Measurements from ENCODE around the gene OTOF.

The OTOF gene

GRCh38 chr2:26516246-26516645, 38.3 kb upstream of the OTOF start:
- WGBS, 2 experiments (ENCODE audit: insufficient coverage in 2 of 2) = 93 to 94% methylated on average over 9 of the region's 10 CpGs

GRCh38 chr2:26515771-26516170, 37.8 kb upstream of the OTOF start:
- Histone ChIP-seq H3K4me1 (ENCODE audit: control insufficient read depth, insufficient read depth, low read length, poor library complexity, severe bottlenecking) (no peaks in the 10 kb centered on the region), H3K27ac (ENCODE audit: low read depth, low read length, severe bottlenecking) (no peak overlapping the region), H3K9me3 (ENCODE audit: control insufficient read depth, low read length) (no peaks in the 10 kb centered on the region), H3K4me3 (ENCODE audit: extremely low read depth, insufficient read depth, low read length, poor library complexity, severe bottlenecking) (no peak overlapping the region), H3K36me3 (ENCODE audit: control insufficient read depth, insufficient read depth, low read length) (no peaks in the 10 kb centered on the region)
- 76 to 82% methylated on average over 4 of the region's 5 CpGs for whole genome bisulfite sequencing, 2 experiments (ENCODE audit: insufficient coverage in 2 of 2)

More at GRCh38 chr2:26516246-26516645, 38.3 kb upstream of the OTOF start:
- Histone ChIP-seq H3K4me3 (ENCODE audit: extremely low read depth, insufficient read depth, low read length, poor library complexity, severe bottlenecking) (no peak overlapping the region), H3K9me3 (ENCODE audit: control insufficient read depth, low read length) (no peaks in the 10 kb centered on the region), H3K4me1 (ENCODE audit: control insufficient read depth, insufficient read depth, low read length, poor library complexity, severe bottlenecking) (no peaks in the 10 kb centered on the region), H3K27ac (ENCODE audit: low read depth, low read length, severe bottlenecking) (no peak overlapping the region), H3K36me3 (ENCODE audit: control insufficient read depth, insufficient read depth, low read length) (no peaks in the 10 kb centered on the region)

DNA sequence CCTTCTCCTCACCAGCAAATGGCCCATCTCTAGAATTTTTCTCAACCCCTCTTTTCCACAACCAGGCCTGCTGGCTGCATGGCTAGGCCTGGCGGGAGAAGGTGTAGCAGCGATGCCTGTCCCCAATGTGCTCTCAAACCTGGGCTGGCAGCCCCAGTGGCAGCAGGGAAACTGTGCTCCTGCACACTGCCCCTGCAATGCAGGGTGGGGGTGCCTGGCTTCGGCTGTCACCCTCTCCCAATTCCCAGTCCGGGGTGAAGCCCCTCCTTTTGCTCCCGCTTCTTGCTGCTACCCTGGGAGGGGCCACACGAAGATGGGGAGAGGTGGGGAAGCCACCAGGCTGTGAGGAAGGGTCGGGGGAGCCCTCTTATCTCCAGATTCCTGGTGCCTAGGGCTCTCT, 36.1 kb upstream of the OTOF start:
- Histone ChIP-seq H3K4me1 (ENCODE audit: control insufficient read depth, insufficient read depth, low read length, poor library complexity, severe bottlenecking) (no peaks in the 10 kb centered on the region), H3K9me3 (ENCODE audit: control insufficient read depth, low read length) (no peaks in the 10 kb centered on the region), H3K27ac (ENCODE audit: low read depth, low read length, severe bottlenecking) (no peak overlapping the region), H3K4me3 (ENCODE audit: extremely low read depth, insufficient read depth, low read length, poor library complexity, severe bottlenecking) (no peak overlapping the region), H3K36me3 (ENCODE audit: control insufficient read depth, insufficient read depth, low read length) (no peaks in the 10 kb centered on the region)
- 83 to 88% methylated on average over 6 of the region's 7 CpGs for WGBS, 2 experiments (ENCODE audit: insufficient coverage in 2 of 2)

GRCh38 chr2:26513261-26513660, 35.3 kb upstream of the OTOF start:
- 81 to 93% methylated on average over 5 to 8 of the region's 9 CpGs for WGBS, 2 experiments (ENCODE audit: insufficient coverage in 2 of 2)
- Histone ChIP-seq H3K27ac (ENCODE audit: low read depth, low read length, severe bottlenecking) (no peak overlapping the region), H3K4me3 (ENCODE audit: extremely low read depth, insufficient read depth, low read length, poor library complexity, severe bottlenecking) (no peak overlapping the region), H3K4me1 (ENCODE audit: control insufficient read depth, insufficient read depth, low read length, poor library complexity, severe bottlenecking) (no peaks in the 10 kb centered on the region), H3K9me3 (ENCODE audit: control insufficient read depth, low read length) (no peaks in the 10 kb centered on the region), H3K36me3 (ENCODE audit: control insufficient read depth, insufficient read depth, low read length) (no peaks in the 10 kb centered on the region)

- Histone ChIP-seq H3K36me3 (ENCODE audit: control insufficient read depth, insufficient read depth, low read length) (no peaks in the 10 kb centered on the region), H3K27ac (ENCODE audit: low read depth, low read length, severe bottlenecking) (no peak overlapping the region), H3K4me3 (ENCODE audit: extremely low read depth, insufficient read depth, low read length, poor library complexity, severe bottlenecking) (no peak overlapping the region), H3K4me1 (ENCODE audit: control insufficient read depth, insufficient read depth, low read length, poor library complexity, severe bottlenecking) (no peaks in the 10 kb centered on the region), H3K9me3 (ENCODE audit: control insufficient read depth, low read length) (no peaks in the 10 kb centered on the region)
- 92 to 94% methylated on average over 7 of the region's 7 CpGs for WGBS, 2 experiments (ENCODE audit: insufficient coverage in 2 of 2)
These were observed 33.5 kb upstream of the OTOF start for GRCh38 chr2:26511466-26511865.

DNA sequence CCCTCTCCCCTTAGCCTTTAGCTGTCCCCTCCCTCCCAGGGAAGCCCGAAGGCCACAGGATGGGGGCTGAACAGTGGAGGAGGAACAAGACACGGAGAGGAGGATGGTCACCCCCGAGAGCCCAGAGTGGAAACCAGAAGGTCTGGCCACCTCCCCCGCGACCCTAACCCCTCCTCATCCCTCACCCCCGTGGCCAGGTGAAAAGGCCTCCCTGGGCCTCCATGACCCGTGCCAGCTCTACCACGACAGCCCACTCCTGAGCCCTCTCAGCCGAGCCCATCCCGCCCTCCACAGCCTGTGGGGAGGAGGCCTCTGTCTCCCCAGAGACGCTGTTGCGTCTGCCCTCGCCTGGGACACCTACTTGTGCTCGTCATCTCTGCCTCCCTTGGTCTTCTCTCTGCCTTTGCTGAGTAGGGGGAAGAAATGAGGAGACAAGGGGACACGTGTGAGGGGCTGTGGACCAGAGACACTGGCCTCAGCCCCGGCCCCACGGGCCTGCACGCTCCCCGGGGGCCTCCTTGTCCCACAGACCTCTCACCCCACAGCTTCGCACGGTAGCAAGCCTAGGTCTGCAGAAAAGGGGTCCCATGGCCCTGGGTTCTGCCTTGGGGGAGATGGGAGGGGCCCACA, 32.5 kb upstream of the OTOF start:
- 74 to 92% methylated on average over 5 to 19 of the region's 21 CpGs for WGBS, 2 experiments (ENCODE audit: insufficient coverage in 2 of 2)

GRCh38 chr2:26509141-26509540, 31.2 kb upstream of the OTOF start:
- Histone ChIP-seq H3K9me3 (ENCODE audit: control insufficient read depth, low read length) (no peaks in the 10 kb centered on the region), H3K36me3 (ENCODE audit: control insufficient read depth, insufficient read depth, low read length) (no peaks in the 10 kb centered on the region), H3K27ac (ENCODE audit: low read depth, low read length, severe bottlenecking) (no peak overlapping the region), H3K4me3 (ENCODE audit: extremely low read depth, insufficient read depth, low read length, poor library complexity, severe bottlenecking) (no peak overlapping the region), H3K4me1 (ENCODE audit: control insufficient read depth, insufficient read depth, low read length, poor library complexity, severe bottlenecking) (no peaks in the 10 kb centered on the region)
- 92 to 94% methylated on average over 5 to 6 of the region's 6 CpGs for WGBS, 2 experiments (ENCODE audit: insufficient coverage in 2 of 2)

More for the DNA sequence above, 32.5 kb upstream of the OTOF start:
- H3K36me3 ChIP-seq (ENCODE audit: control insufficient read depth, insufficient read depth, low read length) = no peaks in the 10 kb centered on the region
- H3K9me3 ChIP-seq (ENCODE audit: control insufficient read depth, low read length) = no peaks in the 10 kb centered on the region
- no peaks in the 10 kb centered on the region for H3K4me1 ChIP-seq (ENCODE audit: control insufficient read depth, insufficient read depth, low read length, poor library complexity, severe bottlenecking)
- no peak overlapping the region for H3K4me3 ChIP-seq (ENCODE audit: extremely low read depth, insufficient read depth, low read length, poor library complexity, severe bottlenecking)
- no peak overlapping the region for H3K27ac ChIP-seq (ENCODE audit: low read depth, low read length, severe bottlenecking)

DNA sequence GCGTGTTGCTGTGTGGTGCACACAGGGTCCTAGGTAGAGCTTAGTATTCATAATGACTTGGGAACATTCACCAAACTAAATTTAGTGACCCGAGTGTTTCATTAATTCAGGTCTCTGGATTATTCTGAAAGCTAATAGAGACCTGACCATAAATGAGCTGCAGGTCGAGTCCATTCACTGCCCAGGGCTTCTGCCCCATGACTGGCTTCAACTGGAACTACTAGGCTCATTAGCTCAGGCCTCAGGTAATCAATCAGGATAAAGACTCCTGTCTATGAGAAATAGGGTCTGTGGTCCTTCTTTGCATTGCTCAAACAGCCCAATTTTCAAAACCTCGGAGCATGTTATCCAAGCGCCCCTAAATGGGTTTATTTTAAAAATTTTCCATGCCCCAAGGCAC, 30.0 kb upstream of the OTOF start:
- no peaks in the 10 kb centered on the region for H3K9me3 ChIP-seq (ENCODE audit: control insufficient read depth, low read length)
- H3K4me3 ChIP-seq (ENCODE audit: extremely low read depth, insufficient read depth, low read length, poor library complexity, severe bottlenecking) = no peak overlapping the region
- no peak overlapping the region for H3K27ac ChIP-seq (ENCODE audit: low read depth, low read length, severe bottlenecking)
- 87 to 92% methylated on average over 2 to 4 of the region's 5 CpGs for WGBS, 2 experiments (ENCODE audit: insufficient coverage in 2 of 2)
- no peaks in the 10 kb centered on the region for H3K4me1 ChIP-seq (ENCODE audit: control insufficient read depth, insufficient read depth, low read length, poor library complexity, severe bottlenecking)
- H3K36me3 ChIP-seq (ENCODE audit: control insufficient read depth, insufficient read depth, low read length) = no peaks in the 10 kb centered on the region

- Histone ChIP-seq H3K4me1 (ENCODE audit: control insufficient read depth, insufficient read depth, low read length, poor library complexity, severe bottlenecking) (no peaks in the 10 kb centered on the region), H3K4me3 (ENCODE audit: extremely low read depth, insufficient read depth, low read length, poor library complexity, severe bottlenecking) (no peak overlapping the region)
These were observed 29.2 kb upstream of the OTOF start for GRCh38 chr2:26507088-26507487.

DNA sequence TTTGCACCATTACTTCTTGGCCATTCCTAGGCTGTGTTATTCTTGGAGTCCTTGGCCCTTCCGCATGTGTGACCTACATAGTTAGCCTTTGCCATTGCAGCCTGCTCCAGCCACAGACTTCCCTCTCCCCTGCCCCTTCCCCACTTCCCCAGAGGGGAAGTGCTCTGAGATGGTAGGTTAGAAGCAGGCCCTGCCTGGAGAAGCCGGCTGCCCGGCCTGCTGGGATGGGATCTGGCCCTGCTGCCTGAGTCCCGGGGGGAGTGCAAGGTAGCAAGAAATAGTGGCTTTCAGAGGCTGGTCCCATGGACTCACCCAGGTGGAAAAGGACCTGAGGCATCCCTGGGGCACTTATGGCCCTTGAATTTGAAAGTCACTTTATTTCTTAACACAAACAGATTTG, 28.4 kb upstream of the OTOF start:
- 73 to 100% methylated on average over 2 to 3 of the region's 4 CpGs for WGBS, 2 experiments (ENCODE audit: insufficient coverage in 2 of 2)
- Histone ChIP-seq H3K4me3 (ENCODE audit: extremely low read depth, insufficient read depth, low read length, poor library complexity, severe bottlenecking) (no peak overlapping the region), H3K4me1 (ENCODE audit: control insufficient read depth, insufficient read depth, low read length, poor library complexity, severe bottlenecking) (no peaks in the 10 kb centered on the region), H3K27ac (ENCODE audit: low read depth, low read length, severe bottlenecking) (no peak overlapping the region), H3K9me3 (ENCODE audit: control insufficient read depth, low read length) (no peaks in the 10 kb centered on the region), H3K36me3 (ENCODE audit: control insufficient read depth, insufficient read depth, low read length) (no peaks in the 10 kb centered on the region)

More at GRCh38 chr2:26507088-26507487, 29.2 kb upstream of the OTOF start:
- Histone ChIP-seq H3K27ac (ENCODE audit: low read depth, low read length, severe bottlenecking) (no peak overlapping the region), H3K36me3 (ENCODE audit: control insufficient read depth, insufficient read depth, low read length) (no peaks in the 10 kb centered on the region), H3K9me3 (ENCODE audit: control insufficient read depth, low read length) (no peaks in the 10 kb centered on the region)

- Histone ChIP-seq H3K4me3 (ENCODE audit: extremely low read depth, insufficient read depth, low read length, poor library complexity, severe bottlenecking) (no peak overlapping the region), H3K36me3 (ENCODE audit: control insufficient read depth, insufficient read depth, low read length) (no peaks in the 10 kb centered on the region), H3K4me1 (ENCODE audit: control insufficient read depth, insufficient read depth, low read length, poor library complexity, severe bottlenecking) (no peaks in the 10 kb centered on the region), H3K27ac (ENCODE audit: low read depth, low read length, severe bottlenecking) (no peak overlapping the region), H3K9me3 (ENCODE audit: control insufficient read depth, low read length) (no peaks in the 10 kb centered on the region)
- WGBS, 2 experiments (ENCODE audit: insufficient coverage in 2 of 2) = 86 to 94% methylated on average over 11 to 13 of the region's 13 CpGs
These were observed 26.1 kb upstream of the OTOF start for GRCh38 chr2:26504002-26504401.
